ENCODE measurements around the gene SCUBE3.

DNA sequence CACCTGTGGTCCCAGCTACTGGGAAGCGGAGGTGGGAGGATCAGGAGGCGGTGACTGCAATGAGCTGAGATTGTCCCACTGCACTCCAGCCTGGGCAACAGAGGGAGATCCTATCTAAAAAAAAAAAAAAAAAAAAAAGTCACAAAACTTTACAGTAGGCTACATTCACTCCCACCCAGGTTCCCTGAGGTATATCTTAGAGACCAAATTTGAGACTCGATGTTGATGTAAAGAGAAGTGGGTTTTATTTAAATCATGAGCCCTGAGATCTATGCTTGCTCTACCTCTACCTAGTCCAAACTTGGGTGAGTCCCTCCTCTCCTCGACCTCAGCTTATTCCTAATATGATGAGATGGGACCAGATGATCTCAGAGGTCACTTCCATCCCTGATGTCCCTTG, 75.1 kb downstream of the SCUBE3 start:
- TF ChIP-seq, protein P1, sequence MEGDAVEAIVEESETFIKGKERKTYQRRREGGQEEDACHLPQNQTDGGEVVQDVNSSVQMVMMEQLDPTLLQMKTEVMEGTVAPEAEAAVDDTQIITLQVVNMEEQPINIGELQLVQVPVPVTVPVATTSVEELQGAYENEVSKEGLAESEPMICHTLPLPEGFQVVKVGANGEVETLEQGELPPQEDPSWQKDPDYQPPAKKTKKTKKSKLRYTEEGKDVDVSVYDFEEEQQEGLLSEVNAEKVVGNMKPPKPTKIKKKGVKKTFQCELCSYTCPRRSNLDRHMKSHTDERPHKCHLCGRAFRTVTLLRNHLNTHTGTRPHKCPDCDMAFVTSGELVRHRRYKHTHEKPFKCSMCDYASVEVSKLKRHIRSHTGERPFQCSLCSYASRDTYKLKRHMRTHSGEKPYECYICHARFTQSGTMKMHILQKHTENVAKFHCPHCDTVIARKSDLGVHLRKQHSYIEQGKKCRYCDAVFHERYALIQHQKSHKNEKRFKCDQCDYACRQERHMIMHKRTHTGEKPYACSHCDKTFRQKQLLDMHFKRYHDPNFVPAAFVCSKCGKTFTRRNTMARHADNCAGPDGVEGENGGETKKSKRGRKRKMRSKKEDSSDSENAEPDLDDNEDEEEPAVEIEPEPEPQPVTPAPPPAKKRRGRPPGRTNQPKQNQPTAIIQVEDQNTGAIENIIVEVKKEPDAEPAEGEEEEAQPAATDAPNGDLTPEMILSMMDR (IDR thresholded peaks at IDR 0.05; ENCODE audit: insufficient read depth, low read length): no peak
- no peak for TF ChIP-seq POLR2AphosphoS5 (IDR thresholded peaks at IDR 0.05; ENCODE audit: low read depth)
- TF ChIP-seq GABPA (IDR thresholded peaks at IDR 0.05; ENCODE audit: low read depth): no peak

Data from HL-60 (cell line).